SH-SY5Y (cell line): Measurements from ENCODE around the gene ASCC1.

Experiments used
- GATA2 ChIP-seq: IDR thresholded peaks from 2 replicates; pipeline ENCODE4 v1.6.1; 2011; ENCODE audit warnings: mild to moderate bottlenecking, low read depth, low read length
- GATA3 ChIP-seq: IDR thresholded peaks from 2 replicates; pipeline ENCODE4 v1.6.1; 2011; ENCODE audit warnings: low read depth, mild to moderate bottlenecking, low read length, moderate library complexity

GRCh38 chr10:72082856-72083789, 133.0 kb downstream of the ASCC1 start:
- TF ChIP-seq GATA3 (no peak), GATA2 (no peak)
